K562 (cell line): Measurements from ENCODE around the gene IL12RB1. TPM values are rescaled to one million over a fixed set of nuclear protein-coding genes. Genes with fewer than 3 reads are reported as not detected.

Source experiments
- AFF1 ChIP-seq, 2 experiments: fragments of 450-650 bp; IDR thresholded peaks; 2 replicates each; pipeline ENCODE4 v1.6.1; 2018; ENCODE audit warnings: mild to moderate bottlenecking in 2 of 2, low read depth in 1 of 2; ENCODE audit not compliant: partially characterized antibody in 2 of 2
- ETV1 ChIP-seq: fragments of 450-650 bp; conservative IDR thresholded peaks from 2 replicates; pipeline ENCODE4 v1.6.1; 2016; ENCODE audit warnings: missing genetic modification characterization, control low read depth, low read depth, missing compliant biosample characterization
- FOS ChIP-seq: IDR thresholded peaks from 3 replicates; pipeline ENCODE4 v1.6.1; 2011; ENCODE audit not compliant: insufficient read length; ENCODE audit errors: extremely low read depth
- FOXK2 ChIP-seq, 2 experiments: fragments of 450-650 bp; IDR thresholded peaks in 1 of 2; conservative IDR thresholded peaks in 1 of 2; 2 replicates each; pipeline ENCODE4 v1.6.1; 2016; ENCODE audit warnings: low read depth in 2 of 2, mild to moderate bottlenecking in 1 of 2
- MEF2A ChIP-seq: IDR thresholded peaks from 2 replicates; pipeline ENCODE4 v1.6.1; 2011; ENCODE audit warnings: low read depth, mild to moderate bottlenecking, low read length, moderate library complexity; ENCODE audit not compliant: control insufficient read depth
- MEIS2 ChIP-seq: fragments of 450-650 bp; IDR thresholded peaks from 2 replicates; pipeline ENCODE4 v1.6.1; 2014; ENCODE audit warnings: mild to moderate bottlenecking; ENCODE audit not compliant: partially characterized antibody
- NR1H2 ChIP-seq: sonication (generic); formaldehyde crosslinking; IDR thresholded peaks from 2 replicates; pipeline ENCODE4 v1.4.0; 2020; ENCODE audit warnings: mild to moderate bottlenecking, missing genetic modification reagents
- REST ChIP-seq, 2 experiments: fragments of 450-650 bp; formaldehyde crosslinking in 1 of 2; IDR thresholded peaks; 2 replicates each; pipeline versions ENCODE4 v1.4.0 to v1.6.1; 2014 to 2020; ENCODE audit warnings: mild to moderate bottlenecking in 2 of 2, borderline replicate concordance in 1 of 2, low read depth in 1 of 2
- SRSF7 ChIP-seq: fragments of 200-400 bp; formaldehyde crosslinking; optimal IDR thresholded peaks from 2 replicates; pipeline ENCODE3; 2017; ENCODE audit warnings: mild to moderate bottlenecking, low read depth, low read length
- ZNF639 ChIP-seq, 2 experiments: fragments of 200-800 bp in 1 of 2; sonication (Bioruptor generic) in 1 of 2; sonication (generic) in 1 of 2; formaldehyde crosslinking in 1 of 2; IDR thresholded peaks in 1 of 2; conservative IDR thresholded peaks in 1 of 2; 2 replicates each; pipeline versions ENCODE4 v1.5.0 to v1.6.1; 2016 to 2020; ENCODE audit warnings: missing compliant biosample characterization in 1 of 2, missing genetic modification characterization in 1 of 2, missing genetic modification reagents in 1 of 2
- polyA plus RNA-seq, 8 experiments: library from polyadenylated mRNA; depleted of rRNA in 4 of 8; stranded (reverse) in 5 of 8; unstranded in 3 of 8; fragments of >200 nt; fragmentation: Nextera tagmentation in 2 of 8; fragmentation: Illumina TruSeq in 1 of 8; extraction: Ambion mirVana in 2 of 8; extraction: Trizol in 1 of 8; gene quantifications; 2 replicates each; pipeline versions ENCODE4 v1.2.1 to v1.2.3, GENCODE V29; 2011 to 2014; ENCODE audit warnings: inconsistent platforms in 1 of 8, missing spikeins in 1 of 8
- total RNA-seq, 7 experiments: library from RNA; depleted of rRNA in 6 of 7; stranded (reverse); fragments of >200 nt in 6 of 7; fragmentation: Illumina TruSeq in 2 of 7; extraction: Trizol in 2 of 7; gene quantifications; 2 replicates each; pipeline versions ENCODE4 v1.2.1 to v1.2.3, GENCODE V29; 2011 to 2021; ENCODE audit warnings: low replicate concordance in 1 of 7

Gene IL12RB1
- total and polyA plus RNA-seq, 9 of the 15 experiments (the other 6 are each of a cell fraction or from before 2014, with no cell fraction given), result 0.04 to 0.07 (median 0.06) TPM; not detected in 5

GRCh38 chr19:18093439-18094161, 6.9 kb upstream of the IL12RB1 start (continued):
- TF ChIP-seq REST (IDR thresholded peaks at IDR 0.05; ENCODE audit: borderline replicate concordance) (peak; percentile 76), REST (CRISPR knock-in tag; IDR thresholded peaks at IDR 0.05; ENCODE audit: low read depth) (no peak), NR1H2 (CRISPR knock-in tag) (no peak), ZNF639 (CRISPR knock-in tag; conservative IDR thresholded peaks at IDR 0.05 in 1 of 2, IDR thresholded peaks at IDR 0.05 in 1 of 2) (no peak), MEIS2 (no peak), FOXK2 (conservative IDR thresholded peaks at IDR 0.05 in 1 of 2, IDR thresholded peaks at IDR 0.05 in 1 of 2; ENCODE audit: low read depth in 2 of 2) (no peak), ETV1 (tag) (no peak), AFF1 (IDR thresholded peaks at IDR 0.05; ENCODE audit: low read depth in 1 of 2, partially characterized antibody in 2 of 2) (no peak), FOS (peak; percentile 73), SRSF7 (no peak), MEF2A (no peak)
